Measurements from ENCODE around the gene DLG5. TPM values are rescaled to one million over a fixed set of nuclear protein-coding genes. Genes with fewer than 3 reads are reported as not detected.

The DLG5 gene
- total RNA-seq, 1 donor from 2014 or later, result 35.5 TPM

- Mint-ChIP-seq H3K4me1 (ENCODE audit: low read depth, unreplicated experiment) (no peaks in the 10 kb centered on the region), H3K27me3 (ENCODE audit: unreplicated experiment) (peaks cover 2% of the 10 kb centered on the region), H3K4me3 (ENCODE audit: unreplicated experiment) (no peak overlapping the region), H3K36me3 (ENCODE audit: unreplicated experiment) (peaks cover 15% of the 10 kb centered on the region), H3K9me3 (ENCODE audit: unreplicated experiment) (peaks cover 3% of the 10 kb centered on the region), H3K27ac (ENCODE audit: unreplicated experiment) (no peak overlapping the region)
- DNase-seq, result no peak
- TF ChIP-seq CTCF (IDR thresholded peaks at IDR 0.05; ENCODE audit: partially characterized antibody, unreplicated experiment), result no peak
Measured at GRCh38 chr10:77960829-77961329, 34.3 kb upstream of the DLG5 start.

- TF ChIP-seq CTCF (IDR thresholded peaks at IDR 0.05; ENCODE audit: partially characterized antibody, unreplicated experiment), result no peak
Measured at GRCh38 chr10:77959887-77960455, 33.4 kb upstream of the DLG5 start.

GRCh38 chr10:77959384-77959783 lies 32.8 kb upstream of the DLG5 start:
- no peak for TF ChIP-seq CTCF (IDR thresholded peaks at IDR 0.05; ENCODE audit: partially characterized antibody, unreplicated experiment)
- Mint-ChIP-seq H3K4me1 (ENCODE audit: low read depth, unreplicated experiment) (no peaks in the 10 kb centered on the region), H3K27ac (ENCODE audit: unreplicated experiment) (no peak overlapping the region), H3K27me3 (ENCODE audit: unreplicated experiment) (no peaks in the 10 kb centered on the region), H3K4me3 (ENCODE audit: unreplicated experiment) (no peak overlapping the region), H3K36me3 (ENCODE audit: unreplicated experiment) (peaks cover 9% of the 10 kb centered on the region), H3K9me3 (ENCODE audit: unreplicated experiment) (peaks cover 3% of the 10 kb centered on the region)
- DNase-seq, result no peak

More at GRCh38 chr10:77959887-77960455, 33.4 kb upstream of the DLG5 start:
- DNase-seq, result no peak
- H3K9me3 Mint-ChIP-seq (ENCODE audit: unreplicated experiment), result peaks cover 3% of the 10 kb centered on the region
- H3K36me3 Mint-ChIP-seq (ENCODE audit: unreplicated experiment), result peaks cover 13% of the 10 kb centered on the region
- H3K27ac Mint-ChIP-seq (ENCODE audit: unreplicated experiment), result no peak overlapping the region
- no peaks in the 10 kb centered on the region for H3K4me1 Mint-ChIP-seq (ENCODE audit: low read depth, unreplicated experiment)
- peaks cover 2% of the 10 kb centered on the region for H3K27me3 Mint-ChIP-seq (ENCODE audit: unreplicated experiment)
- H3K4me3 Mint-ChIP-seq (ENCODE audit: unreplicated experiment), result no peak overlapping the region

GRCh38 chr10:77955136-77955535 lies 28.6 kb upstream of the DLG5 start:
- H3K4me1 Mint-ChIP-seq (ENCODE audit: low read depth, unreplicated experiment), result no peaks in the 10 kb centered on the region
- no peaks in the 10 kb centered on the region for H3K9me3 Mint-ChIP-seq (ENCODE audit: unreplicated experiment)
- no peak for TF ChIP-seq CTCF (IDR thresholded peaks at IDR 0.05; ENCODE audit: partially characterized antibody, unreplicated experiment)
- peaks cover 5% of the 10 kb centered on the region for H3K36me3 Mint-ChIP-seq (ENCODE audit: unreplicated experiment)
- no peaks in the 10 kb centered on the region for H3K27me3 Mint-ChIP-seq (ENCODE audit: unreplicated experiment)
- no peak for DNase-seq
- H3K4me3 Mint-ChIP-seq (ENCODE audit: unreplicated experiment), result no peak overlapping the region
- no peak overlapping the region for H3K27ac Mint-ChIP-seq (ENCODE audit: unreplicated experiment)

GRCh38 chr10:77949167-77949566 lies 22.6 kb upstream of the DLG5 start:
- peak; percentile 34 for DNase-seq
- Mint-ChIP-seq H3K4me1 (ENCODE audit: low read depth, unreplicated experiment) (peaks cover 6% of the 10 kb centered on the region), H3K9me3 (ENCODE audit: unreplicated experiment) (peaks cover 1% of the 10 kb centered on the region), H3K36me3 (ENCODE audit: unreplicated experiment) (peaks cover 5% of the 10 kb centered on the region), H3K27ac (ENCODE audit: unreplicated experiment) (no peak overlapping the region), H3K4me3 (ENCODE audit: unreplicated experiment) (no peak overlapping the region), H3K27me3 (ENCODE audit: unreplicated experiment) (no peaks in the 10 kb centered on the region)
- TF ChIP-seq CTCF (IDR thresholded peaks at IDR 0.05; ENCODE audit: partially characterized antibody, unreplicated experiment), result no peak
